ENCODE measurements around the gene AKNAD1. TPM values are rescaled to one million over a fixed set of nuclear protein-coding genes. Genes with fewer than 3 reads are reported as not detected.

The AKNAD1 gene
- total RNA-seq, 1 donor from 2014 or later: not detected

DNA sequence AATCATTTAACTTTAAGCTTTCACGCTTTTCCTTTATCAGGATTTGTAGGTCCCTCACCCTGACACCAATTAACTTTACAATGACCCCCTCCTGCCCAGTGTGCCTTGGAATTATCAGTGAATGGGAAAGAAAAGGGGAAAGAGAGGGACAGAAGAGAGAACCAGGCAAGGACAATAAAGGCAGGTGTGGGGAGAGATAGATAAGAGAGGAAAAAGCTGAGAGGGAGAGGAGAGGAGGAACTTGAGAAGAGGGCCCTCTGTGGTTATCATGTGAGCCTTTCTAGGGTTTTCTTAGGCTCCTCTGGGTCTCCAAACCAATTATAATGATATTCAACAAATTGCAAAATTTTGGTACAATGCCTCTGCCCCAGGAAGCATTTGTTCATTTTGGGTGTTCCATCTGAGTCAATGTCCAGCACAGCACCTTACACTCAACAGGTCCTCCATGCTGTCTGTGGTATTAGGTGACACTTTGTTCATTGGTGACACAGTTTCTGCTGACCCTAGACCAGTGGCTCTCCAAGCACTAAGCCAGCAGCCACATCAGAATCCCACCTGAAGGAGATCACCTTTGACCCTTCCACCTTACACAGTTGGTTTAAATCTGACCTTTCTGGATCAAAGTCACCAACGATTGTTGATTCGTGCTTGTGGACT, 14.2 kb downstream of the AKNAD1 start:
- intact Hi-C loops (cut with micrococcal nuclease): no loop called here
- H3K9me3 Mint-ChIP-seq: no peaks in the 10 kb centered on the region
- no peaks in the 10 kb centered on the region for H3K36me3 Mint-ChIP-seq (ENCODE audit: low read depth)
- no peaks in the 10 kb centered on the region for H3K4me1 Mint-ChIP-seq (ENCODE audit: low read depth)
- H3K4me3 Mint-ChIP-seq (ENCODE audit: low read depth): no peak overlapping the region
- peaks cover 28% of the 10 kb centered on the region for H3K27me3 Mint-ChIP-seq (ENCODE audit: low read depth)
- no peak for DNase-seq (ENCODE audit: low spot score)
- no peak overlapping the region for H3K27ac Mint-ChIP-seq

DNA sequence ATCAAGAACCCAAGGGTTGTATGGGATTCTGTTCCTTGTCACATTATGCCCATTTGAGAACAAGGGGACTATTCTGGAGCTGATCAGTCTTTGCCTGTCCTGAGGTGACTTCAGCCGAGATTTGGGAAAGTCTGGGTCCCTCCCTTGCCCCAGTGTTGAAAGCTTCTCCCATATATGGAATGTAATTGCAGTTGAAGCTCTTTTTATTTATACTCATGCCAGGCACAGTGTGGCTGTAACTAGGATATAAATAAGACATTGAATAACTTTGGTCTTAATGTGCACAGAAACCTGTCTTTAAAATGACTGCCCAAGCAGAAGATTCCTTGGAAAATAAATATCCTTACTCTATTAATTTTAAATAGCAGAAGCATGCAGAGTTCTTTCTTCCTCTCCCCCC, 15.2 kb downstream of the AKNAD1 start:
- Mint-ChIP-seq H3K36me3 (ENCODE audit: low read depth) (no peaks in the 10 kb centered on the region), H3K27me3 (ENCODE audit: low read depth) (peaks cover 27% of the 10 kb centered on the region), H3K4me1 (ENCODE audit: low read depth) (no peaks in the 10 kb centered on the region), H3K27ac (no peak overlapping the region), H3K9me3 (no peaks in the 10 kb centered on the region), H3K4me3 (ENCODE audit: low read depth) (no peak overlapping the region)
- no peak for DNase-seq (ENCODE audit: low spot score)
- intact Hi-C loops (cut with micrococcal nuclease): no loop called here

DNA sequence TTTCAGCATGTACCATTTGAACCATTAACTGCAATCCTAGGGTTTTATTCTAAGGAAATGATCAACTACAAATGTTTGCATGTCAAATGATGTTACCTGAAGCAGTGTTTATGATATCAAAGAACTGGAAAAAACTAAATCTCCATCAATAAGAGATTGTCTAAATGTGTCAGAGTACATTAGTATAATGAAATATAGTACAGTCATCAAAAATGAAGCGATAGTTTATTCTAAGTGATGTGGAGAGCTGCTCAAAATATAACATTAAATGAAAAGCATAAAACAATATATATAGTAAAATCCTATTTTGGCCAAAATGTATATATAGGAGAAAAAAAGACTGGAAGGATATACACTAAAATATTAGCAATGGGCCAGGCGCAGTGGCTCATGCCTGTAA, 24.0 kb downstream of the AKNAD1 start:
- no peaks in the 10 kb centered on the region for H3K36me3 Mint-ChIP-seq (ENCODE audit: low read depth)
- peaks cover 3% of the 10 kb centered on the region for H3K27me3 Mint-ChIP-seq (ENCODE audit: low read depth)
- DNase-seq (ENCODE audit: low spot score): no peak
- H3K9me3 Mint-ChIP-seq: no peaks in the 10 kb centered on the region
- H3K4me3 Mint-ChIP-seq (ENCODE audit: low read depth): no peak overlapping the region
- H3K4me1 Mint-ChIP-seq (ENCODE audit: low read depth): peaks cover 3% of the 10 kb centered on the region
- no peak overlapping the region for H3K27ac Mint-ChIP-seq
- intact Hi-C loops (cut with micrococcal nuclease): no loop called here

DNA sequence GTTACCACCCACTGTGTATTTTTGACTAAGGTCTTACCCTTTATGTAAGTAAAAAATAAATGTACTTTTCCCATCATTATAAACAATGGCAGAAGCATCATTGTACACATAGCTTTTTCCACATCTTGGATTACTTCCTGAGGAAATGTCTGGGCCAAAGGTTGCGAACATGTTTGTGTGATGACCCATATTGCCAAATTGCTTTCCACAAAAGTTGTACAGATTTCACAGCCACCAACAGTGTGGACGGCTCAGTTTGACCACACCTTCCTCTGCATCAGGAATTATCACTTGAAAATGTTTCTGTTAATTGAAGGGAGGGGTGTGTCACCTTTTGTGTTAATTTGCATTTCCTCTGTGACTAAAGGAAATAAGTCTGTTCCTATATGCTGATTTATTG, 25.7 kb downstream of the AKNAD1 start:
- H3K27me3 Mint-ChIP-seq (ENCODE audit: low read depth): peaks cover under 1% of the 10 kb centered on the region
- no peak overlapping the region for H3K4me3 Mint-ChIP-seq (ENCODE audit: low read depth)
- no peak for DNase-seq (ENCODE audit: low spot score)
- H3K36me3 Mint-ChIP-seq (ENCODE audit: low read depth): no peaks in the 10 kb centered on the region
- intact Hi-C loops (cut with micrococcal nuclease): no loop called here
- no peak overlapping the region for H3K27ac Mint-ChIP-seq
- H3K4me1 Mint-ChIP-seq (ENCODE audit: low read depth): peaks cover 3% of the 10 kb centered on the region
- H3K9me3 Mint-ChIP-seq: no peaks in the 10 kb centered on the region

DNA sequence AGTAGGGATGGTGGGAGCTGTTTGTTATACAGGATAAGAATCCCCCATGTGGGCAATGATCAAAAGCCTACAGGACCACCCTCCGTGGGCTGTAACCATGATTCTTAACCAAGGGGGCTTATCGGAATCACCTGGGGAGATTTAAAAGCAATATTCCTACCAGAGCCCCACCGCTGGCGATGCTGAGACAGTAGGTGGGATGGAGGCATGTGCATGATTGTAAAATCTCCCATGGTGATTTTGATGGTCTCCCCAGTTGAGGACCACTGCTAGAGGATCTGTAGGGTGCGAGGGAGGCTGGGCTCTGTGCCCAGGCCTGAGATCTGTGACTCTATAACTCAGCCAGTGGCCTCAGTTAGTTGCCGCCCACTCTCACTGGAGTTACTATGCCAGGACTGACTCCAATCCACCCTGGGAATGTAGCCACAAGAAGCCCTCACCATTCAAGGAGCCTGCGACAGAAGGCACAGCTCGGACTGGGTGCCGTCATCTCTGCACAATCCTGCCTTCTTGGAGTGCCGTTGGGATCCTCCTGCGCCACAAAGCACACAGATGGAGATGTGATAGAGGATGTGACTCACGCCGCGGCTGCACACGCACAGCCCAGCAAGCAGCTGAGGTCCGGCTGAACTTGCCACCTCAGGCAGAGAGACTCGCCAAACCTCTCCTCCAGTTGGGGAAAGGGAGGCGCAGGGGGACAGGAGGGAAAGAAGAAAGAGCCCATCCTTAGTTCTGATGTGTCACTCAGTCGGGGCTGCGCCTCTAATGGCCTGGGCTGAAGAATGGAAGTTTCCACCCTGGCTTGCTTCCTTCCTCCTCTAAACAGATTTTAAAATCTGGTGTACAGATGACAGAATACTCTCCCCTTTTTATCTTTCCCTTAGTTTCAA, 26.5 kb downstream of the AKNAD1 start:
- H3K4me1 Mint-ChIP-seq (ENCODE audit: low read depth): peaks cover 3% of the 10 kb centered on the region
- no peaks in the 10 kb centered on the region for H3K9me3 Mint-ChIP-seq
- H3K4me3 Mint-ChIP-seq (ENCODE audit: low read depth): no peak overlapping the region
- peaks cover 3% of the 10 kb centered on the region for H3K27me3 Mint-ChIP-seq (ENCODE audit: low read depth)
- no peak overlapping the region for H3K27ac Mint-ChIP-seq
- no peaks in the 10 kb centered on the region for H3K36me3 Mint-ChIP-seq (ENCODE audit: low read depth)
- no peak for DNase-seq (ENCODE audit: low spot score)
- intact Hi-C loops (cut with micrococcal nuclease): no loop called here

DNA sequence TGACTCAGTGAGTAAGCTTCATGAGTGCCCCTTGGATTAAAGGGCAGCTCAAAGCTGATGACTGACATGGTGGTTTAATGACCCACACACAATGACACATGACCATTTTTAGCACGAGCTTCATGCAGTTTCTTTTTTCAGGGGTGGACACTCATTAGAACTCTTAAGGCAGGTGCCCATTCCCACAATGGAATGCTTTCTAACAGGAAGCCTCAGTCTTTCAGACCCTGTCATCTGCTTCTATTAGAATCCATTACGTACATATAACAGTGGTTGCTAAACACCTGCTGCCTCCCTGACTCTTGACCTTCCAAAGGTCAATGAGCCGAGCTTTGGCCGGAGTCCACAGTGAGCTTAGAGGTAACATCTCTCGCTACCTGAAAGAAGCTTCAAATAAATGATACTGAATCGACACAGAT, 27.4 kb downstream of the AKNAD1 start:
- no peak for DNase-seq (ENCODE audit: low spot score)
- no peaks in the 10 kb centered on the region for H3K36me3 Mint-ChIP-seq (ENCODE audit: low read depth)
- no peak overlapping the region for H3K27ac Mint-ChIP-seq
- no peaks in the 10 kb centered on the region for H3K9me3 Mint-ChIP-seq
- intact Hi-C loops (cut with micrococcal nuclease): no loop called here
- no peak overlapping the region for H3K4me3 Mint-ChIP-seq (ENCODE audit: low read depth)
- peaks cover 3% of the 10 kb centered on the region for H3K4me1 Mint-ChIP-seq (ENCODE audit: low read depth)
- H3K27me3 Mint-ChIP-seq (ENCODE audit: low read depth): peaks cover 3% of the 10 kb centered on the region

DNA sequence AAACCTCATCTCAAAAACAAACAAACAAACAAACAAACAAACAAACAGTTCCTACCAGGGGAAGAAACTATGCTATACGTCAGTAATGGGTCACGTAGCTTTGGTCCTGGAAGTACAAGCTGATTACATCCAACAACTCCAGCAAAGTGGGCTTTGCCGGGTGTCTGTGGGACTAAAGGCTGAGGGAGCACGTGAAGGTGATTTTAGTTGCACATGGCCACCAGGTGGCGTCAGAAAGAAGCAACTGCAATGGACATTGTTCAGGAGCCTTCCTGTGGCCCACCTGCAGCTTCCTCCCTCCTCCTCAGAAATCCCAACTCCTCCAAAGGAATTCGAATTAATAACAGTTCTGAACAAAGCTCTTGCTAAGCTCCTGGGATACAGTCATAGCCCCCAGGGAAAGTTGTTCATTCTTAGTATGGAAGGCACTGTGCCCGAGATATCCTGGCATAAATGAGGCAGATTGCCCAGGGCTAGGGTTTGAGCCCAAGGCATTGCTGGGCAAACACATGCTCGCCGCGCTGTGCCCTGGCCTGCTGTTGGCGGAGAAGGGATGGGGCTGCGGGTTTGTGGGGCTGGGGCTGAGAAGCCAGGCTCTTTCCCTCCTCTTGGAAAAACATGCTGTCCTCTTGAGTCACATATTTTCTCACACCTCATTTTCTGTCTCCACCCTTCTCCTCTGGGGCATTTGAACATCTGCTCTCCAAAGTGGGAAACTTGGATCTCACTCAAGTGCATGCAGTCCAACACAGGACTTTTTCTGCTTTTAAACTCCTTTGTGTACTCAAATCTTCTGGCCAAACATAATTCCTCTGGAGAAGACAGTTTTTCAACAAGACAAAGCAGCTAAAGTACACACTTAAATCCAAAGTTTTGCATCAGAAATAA, 28.6 kb downstream of the AKNAD1 start:
- H3K27ac Mint-ChIP-seq: no peak overlapping the region
- peaks cover 6% of the 10 kb centered on the region for H3K27me3 Mint-ChIP-seq (ENCODE audit: low read depth)
- intact Hi-C loops (cut with micrococcal nuclease): loop anchor here (1.0 kb wide), 2 partner anchors 70 to 284 kb away; a partner anchor contains a TSS
- no peak overlapping the region for H3K4me3 Mint-ChIP-seq (ENCODE audit: low read depth)
- DNase-seq (ENCODE audit: low spot score): peak; percentile 50
- H3K4me1 Mint-ChIP-seq (ENCODE audit: low read depth): peaks cover 3% of the 10 kb centered on the region
- no peaks in the 10 kb centered on the region for H3K36me3 Mint-ChIP-seq (ENCODE audit: low read depth)
- H3K9me3 Mint-ChIP-seq: no peaks in the 10 kb centered on the region

DNA sequence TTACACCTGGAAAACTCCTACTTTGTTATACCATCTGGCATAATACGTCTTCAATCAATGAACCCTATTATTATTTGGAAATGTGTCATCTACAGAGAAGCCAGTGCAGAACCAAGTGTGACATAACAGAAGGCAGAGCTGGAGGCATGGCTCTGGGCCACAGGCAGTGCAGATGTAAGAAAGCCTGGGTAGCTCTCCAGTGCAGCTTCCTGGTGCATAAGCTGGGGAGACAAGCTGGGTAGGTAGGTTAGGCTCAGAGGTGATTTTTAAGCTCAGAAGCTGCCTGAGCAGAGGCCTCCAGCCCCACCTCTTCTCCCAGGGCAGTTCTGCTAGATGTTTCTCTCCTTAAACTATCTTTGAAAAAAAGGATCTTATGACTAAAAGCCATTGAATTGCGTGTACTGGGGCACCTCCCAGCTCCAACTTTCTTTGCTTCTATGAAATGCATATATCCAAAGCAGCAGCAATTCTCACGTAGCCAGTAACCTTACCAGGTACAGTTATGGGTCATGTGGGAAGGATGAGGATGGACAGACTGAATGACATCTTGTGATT, 30.7 kb downstream of the AKNAD1 start:
- no peak overlapping the region for H3K4me3 Mint-ChIP-seq (ENCODE audit: low read depth)
- peaks cover 20% of the 10 kb centered on the region for H3K27me3 Mint-ChIP-seq (ENCODE audit: low read depth)
- H3K9me3 Mint-ChIP-seq: no peaks in the 10 kb centered on the region
- H3K36me3 Mint-ChIP-seq (ENCODE audit: low read depth): no peaks in the 10 kb centered on the region
- intact Hi-C loops (cut with micrococcal nuclease): no loop called here
- peaks cover 3% of the 10 kb centered on the region for H3K4me1 Mint-ChIP-seq (ENCODE audit: low read depth)
- no peak overlapping the region for H3K27ac Mint-ChIP-seq
- no peak for DNase-seq (ENCODE audit: low spot score)

DNA sequence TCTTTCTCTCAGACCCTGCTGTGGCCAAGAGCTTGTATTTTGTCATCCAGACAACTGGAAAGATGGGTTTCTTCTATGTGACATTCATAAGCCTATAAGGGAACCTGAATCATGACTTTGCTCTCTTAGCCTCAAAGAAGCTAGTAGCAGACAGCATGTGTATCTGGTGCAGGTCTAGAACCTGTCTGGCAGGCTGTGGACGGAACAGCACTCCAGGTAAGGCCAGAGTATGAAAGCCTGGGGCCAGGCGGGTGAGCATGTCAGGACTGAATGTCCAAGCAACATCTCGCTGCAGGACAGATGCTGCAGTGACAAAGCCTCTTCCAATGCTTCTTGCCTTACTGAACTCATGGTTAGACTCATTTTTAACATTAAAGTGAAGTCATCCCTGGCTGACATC, 32.8 kb downstream of the AKNAD1 start:
- intact Hi-C loops (cut with micrococcal nuclease): no loop called here
- H3K27ac Mint-ChIP-seq: no peak overlapping the region

DNA sequence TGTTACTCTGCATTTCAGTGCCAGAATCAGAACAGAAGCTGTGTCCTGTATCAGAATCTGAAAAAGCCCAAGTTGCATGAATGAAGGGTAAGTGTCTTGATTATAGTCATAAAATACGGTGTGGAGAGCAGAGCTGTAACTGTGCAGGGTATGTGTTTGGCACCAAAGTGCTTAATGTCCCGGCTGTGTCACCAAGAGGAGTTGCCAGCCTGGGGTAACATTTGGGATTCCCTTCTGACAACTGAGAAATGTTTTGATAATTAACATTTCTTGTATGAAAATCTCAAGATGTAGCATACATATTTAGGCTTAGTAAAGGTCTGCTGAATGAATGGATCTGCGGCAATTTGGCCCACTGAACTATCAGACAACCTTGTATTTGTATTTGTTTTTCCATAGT, 33.3 kb downstream of the AKNAD1 start:
- Mint-ChIP-seq H3K9me3 (no peaks in the 10 kb centered on the region), H3K4me3 (ENCODE audit: low read depth) (no peak overlapping the region), H3K36me3 (ENCODE audit: low read depth) (no peaks in the 10 kb centered on the region), H3K4me1 (ENCODE audit: low read depth) (no peaks in the 10 kb centered on the region), H3K27me3 (ENCODE audit: low read depth) (peaks cover 23% of the 10 kb centered on the region), H3K27ac (no peak overlapping the region)
- intact Hi-C loops (cut with micrococcal nuclease): no loop called here
- no peak for DNase-seq (ENCODE audit: low spot score)

More for the DNA sequence above, 32.8 kb downstream of the AKNAD1 start:
- Mint-ChIP-seq H3K27me3 (ENCODE audit: low read depth) (peaks cover 23% of the 10 kb centered on the region), H3K9me3 (no peaks in the 10 kb centered on the region), H3K36me3 (ENCODE audit: low read depth) (no peaks in the 10 kb centered on the region), H3K4me1 (ENCODE audit: low read depth) (no peaks in the 10 kb centered on the region), H3K4me3 (ENCODE audit: low read depth) (no peak overlapping the region)
- no peak for DNase-seq (ENCODE audit: low spot score)

DNA sequence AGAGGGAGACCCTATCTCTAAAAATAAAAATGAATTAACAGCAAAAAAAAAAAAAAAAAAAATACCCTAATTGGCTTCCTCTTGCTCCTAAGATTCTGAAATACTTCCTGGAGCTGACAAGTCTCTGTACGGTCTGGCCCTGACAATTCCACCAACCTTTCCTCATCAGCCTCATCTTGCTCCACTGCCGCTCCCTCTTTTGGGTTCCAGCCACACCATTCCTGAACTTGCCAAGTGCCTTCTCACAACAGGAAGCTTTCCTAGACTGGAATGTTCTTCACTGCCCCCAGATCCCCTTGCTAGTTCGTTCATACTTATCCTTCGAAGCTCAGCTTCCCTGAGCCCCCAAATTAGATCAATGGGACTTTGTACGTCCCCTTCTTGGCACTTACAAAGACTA, 37.0 kb downstream of the AKNAD1 start:
- H3K27ac Mint-ChIP-seq: no peak overlapping the region
- H3K27me3 Mint-ChIP-seq (ENCODE audit: low read depth): peaks cover 33% of the 10 kb centered on the region
- no peak for DNase-seq (ENCODE audit: low spot score)
- H3K4me3 Mint-ChIP-seq (ENCODE audit: low read depth): no peak overlapping the region
- H3K4me1 Mint-ChIP-seq (ENCODE audit: low read depth): no peaks in the 10 kb centered on the region
- no peaks in the 10 kb centered on the region for H3K36me3 Mint-ChIP-seq (ENCODE audit: low read depth)
- intact Hi-C loops (cut with micrococcal nuclease): no loop called here
- no peaks in the 10 kb centered on the region for H3K9me3 Mint-ChIP-seq

DNA sequence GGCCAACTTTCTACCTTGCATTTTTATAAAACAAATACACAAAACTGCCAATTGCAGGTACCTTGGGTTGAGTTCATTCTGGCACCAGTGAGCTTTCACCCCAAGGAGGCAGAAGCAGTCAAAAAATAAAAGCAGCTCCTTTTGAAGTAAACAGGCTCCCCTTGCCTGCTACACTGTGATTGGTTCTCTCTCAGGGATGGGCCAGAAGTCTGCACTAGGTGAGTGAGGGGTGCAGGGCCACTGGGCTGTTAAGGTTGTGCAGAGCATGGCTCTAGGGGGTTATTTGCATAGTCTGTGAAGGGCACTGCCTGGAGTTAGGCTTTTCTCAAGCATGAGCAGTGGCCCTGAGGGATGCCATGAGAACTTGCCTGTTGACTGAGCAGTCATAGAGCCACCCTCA, 39.1 kb downstream of the AKNAD1 start:
- H3K36me3 Mint-ChIP-seq (ENCODE audit: low read depth): no peaks in the 10 kb centered on the region
- DNase-seq (ENCODE audit: low spot score): no peak

More for the DNA sequence above, 39.1 kb downstream of the AKNAD1 start:
- no peaks in the 10 kb centered on the region for H3K4me1 Mint-ChIP-seq (ENCODE audit: low read depth)
- H3K9me3 Mint-ChIP-seq: no peaks in the 10 kb centered on the region
- H3K4me3 Mint-ChIP-seq (ENCODE audit: low read depth): no peak overlapping the region
- intact Hi-C loops (cut with micrococcal nuclease): no loop called here
- peaks cover 26% of the 10 kb centered on the region for H3K27me3 Mint-ChIP-seq (ENCODE audit: low read depth)
- H3K27ac Mint-ChIP-seq: no peak overlapping the region

Measured in activated T-helper 2 cell treated with anti-CD3 and anti-CD28 coated beads, Interferon-gamma antibody, Interleukin-2, Interleukin-4, amounts not matched to agents 10 μg/mL and 5 μg/mL and 100 μg/mL, durations not matched to agents 14 hours and 24 hours and 36 hours (primary cell).